ENCODE measurements around the gene NARF. TPM values are rescaled to one million over a fixed set of nuclear protein-coding genes. Genes with fewer than 3 reads are reported as not detected.

NARF gene
- total RNA-seq, 6 experiments from 2014 or later, result 9.3 to 48.6 (median 21.8) TPM

DNA sequence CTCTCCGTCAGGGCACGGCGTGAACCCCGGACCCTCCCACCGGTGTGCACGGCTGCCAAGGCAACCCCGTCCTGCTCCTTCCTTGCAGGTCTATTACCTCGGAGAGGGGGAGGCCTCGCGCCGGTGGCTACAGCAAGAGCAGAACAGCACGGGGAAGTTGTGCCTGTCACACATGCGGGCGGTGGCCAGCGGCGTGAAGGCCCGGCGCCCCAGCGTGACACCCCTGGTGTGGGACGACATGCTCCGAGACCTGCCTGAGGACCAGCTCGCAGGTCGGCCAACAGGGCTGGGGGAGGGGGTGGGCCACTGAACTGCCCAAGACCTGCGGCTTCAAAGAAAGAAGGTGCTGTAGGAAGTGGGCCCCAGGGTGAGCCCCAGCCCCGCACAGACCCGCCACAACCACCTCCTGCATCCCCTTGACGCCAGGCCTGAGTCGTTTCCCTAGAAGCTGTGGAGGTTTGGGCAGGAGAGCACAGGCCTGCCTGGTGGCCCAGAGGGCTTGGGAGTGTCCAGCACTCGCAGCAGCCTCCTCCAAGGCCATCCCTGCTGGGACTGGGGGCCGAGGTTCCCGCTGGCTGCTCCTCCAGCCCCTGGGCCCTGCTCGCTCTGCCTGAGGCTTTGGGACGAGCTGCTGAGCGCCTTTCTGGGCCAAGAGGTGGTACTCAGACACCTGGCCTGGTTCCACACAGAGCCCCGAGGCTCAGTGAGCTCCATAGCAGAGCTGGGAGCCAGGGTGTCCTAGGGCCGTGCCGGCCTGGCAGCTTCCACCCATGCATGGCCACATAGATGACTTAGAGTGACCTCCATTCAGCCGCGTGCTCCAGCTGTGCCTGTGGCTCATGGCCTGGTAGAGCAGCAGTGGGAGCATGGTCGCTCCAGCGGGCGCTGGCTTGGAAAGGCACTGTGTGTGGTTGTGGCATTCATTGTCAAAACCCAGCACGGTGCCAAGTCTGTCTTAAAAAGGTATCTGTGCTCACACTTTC is 22.6 kb upstream of the NARF start:
- no peak overlapping the region for H3K27ac ChIP-seq
- ATAC-seq (peak; percentile 7 to 45 (median 23)), DNase-seq (peak; percentile 37 to 62 (median 54))
- no peak for TF ChIP-seq POLR2A (IDR thresholded peaks at IDR 0.05)
- TF ChIP-seq, protein P1, sequence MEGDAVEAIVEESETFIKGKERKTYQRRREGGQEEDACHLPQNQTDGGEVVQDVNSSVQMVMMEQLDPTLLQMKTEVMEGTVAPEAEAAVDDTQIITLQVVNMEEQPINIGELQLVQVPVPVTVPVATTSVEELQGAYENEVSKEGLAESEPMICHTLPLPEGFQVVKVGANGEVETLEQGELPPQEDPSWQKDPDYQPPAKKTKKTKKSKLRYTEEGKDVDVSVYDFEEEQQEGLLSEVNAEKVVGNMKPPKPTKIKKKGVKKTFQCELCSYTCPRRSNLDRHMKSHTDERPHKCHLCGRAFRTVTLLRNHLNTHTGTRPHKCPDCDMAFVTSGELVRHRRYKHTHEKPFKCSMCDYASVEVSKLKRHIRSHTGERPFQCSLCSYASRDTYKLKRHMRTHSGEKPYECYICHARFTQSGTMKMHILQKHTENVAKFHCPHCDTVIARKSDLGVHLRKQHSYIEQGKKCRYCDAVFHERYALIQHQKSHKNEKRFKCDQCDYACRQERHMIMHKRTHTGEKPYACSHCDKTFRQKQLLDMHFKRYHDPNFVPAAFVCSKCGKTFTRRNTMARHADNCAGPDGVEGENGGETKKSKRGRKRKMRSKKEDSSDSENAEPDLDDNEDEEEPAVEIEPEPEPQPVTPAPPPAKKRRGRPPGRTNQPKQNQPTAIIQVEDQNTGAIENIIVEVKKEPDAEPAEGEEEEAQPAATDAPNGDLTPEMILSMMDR (IDR thresholded peaks at IDR 0.05), result no peak
- no peaks in the 10 kb centered on the region for H3K9me3 ChIP-seq
- H3K4me3 ChIP-seq, result no peak overlapping the region
- no peaks in the 10 kb centered on the region for H3K36me3 ChIP-seq
- peaks cover 0 to 3% (median 0%) of the 10 kb centered on the region in 4 donors for H3K4me1 ChIP-seq
- intact Hi-C loops (cut with DNase I), result no loop called here
- WGBS (ENCODE audit: insufficient coverage, low coverage, low lambda C conversion rate, missing lambda C conversion rate), result no CpG with 5 or more reads among the region's 43 CpGs
- no peaks in the 10 kb centered on the region for H3K27me3 ChIP-seq

DNA sequence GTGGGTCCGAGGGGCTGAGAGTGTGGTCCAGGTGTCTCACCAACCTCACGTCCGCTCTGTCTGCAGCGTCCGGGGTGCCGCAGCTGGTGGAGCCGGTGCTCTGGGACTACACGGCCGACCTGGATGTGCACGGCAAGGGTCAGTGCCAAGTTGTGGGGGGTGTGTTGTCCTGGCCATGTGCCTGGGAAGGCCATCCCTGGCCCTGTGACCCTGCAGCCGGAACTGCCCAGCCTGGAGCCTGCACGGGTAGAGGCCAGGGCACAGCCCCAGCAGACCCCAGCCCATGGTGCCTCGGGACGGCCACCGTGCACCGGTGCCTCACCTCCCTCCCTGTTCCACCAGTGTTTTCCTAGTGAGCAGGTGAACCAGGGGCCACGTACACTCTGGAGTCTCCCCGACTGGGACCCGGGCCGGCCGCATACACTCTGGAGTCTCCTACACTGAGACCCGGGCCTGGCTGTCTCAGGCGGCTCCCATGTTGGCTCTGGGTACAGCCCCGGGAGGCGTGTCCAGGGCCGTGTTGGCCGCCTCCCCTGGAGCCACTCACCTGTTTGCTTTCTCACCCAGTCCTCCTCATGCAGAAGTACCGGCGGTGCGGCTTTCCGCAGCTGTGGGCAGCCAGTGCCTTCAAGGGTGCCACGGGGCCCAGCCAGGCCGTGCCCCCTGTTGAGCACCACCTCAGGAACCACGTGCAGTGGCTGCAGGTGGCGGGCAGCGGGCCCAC is 21.8 kb upstream of the NARF start:
- Histone ChIP-seq H3K27ac (no peak overlapping the region), H3K27me3 (no peaks in the 10 kb centered on the region), H3K4me3 (no peak overlapping the region), H3K9me3 (no peaks in the 10 kb centered on the region), H3K4me1 (peaks cover 0 to 3% (median 0%) of the 10 kb centered on the region in 4 donors), H3K36me3 (no peaks in the 10 kb centered on the region)
- peak; percentile 54 to 78 (median 63) for ATAC-seq
- intact Hi-C loops (cut with DNase I), result no loop called here
- DNase-seq, result peak; percentile 57 to 85 (median 59)
- TF ChIP-seq, protein P1 (IDR thresholded peaks at IDR 0.05), result no peak
- TF ChIP-seq POLR2A (IDR thresholded peaks at IDR 0.05), result no peak
- 19% methylated on average over 9 of the region's 36 CpGs for WGBS (ENCODE audit: insufficient coverage, low coverage, low lambda C conversion rate, missing lambda C conversion rate)

DNA sequence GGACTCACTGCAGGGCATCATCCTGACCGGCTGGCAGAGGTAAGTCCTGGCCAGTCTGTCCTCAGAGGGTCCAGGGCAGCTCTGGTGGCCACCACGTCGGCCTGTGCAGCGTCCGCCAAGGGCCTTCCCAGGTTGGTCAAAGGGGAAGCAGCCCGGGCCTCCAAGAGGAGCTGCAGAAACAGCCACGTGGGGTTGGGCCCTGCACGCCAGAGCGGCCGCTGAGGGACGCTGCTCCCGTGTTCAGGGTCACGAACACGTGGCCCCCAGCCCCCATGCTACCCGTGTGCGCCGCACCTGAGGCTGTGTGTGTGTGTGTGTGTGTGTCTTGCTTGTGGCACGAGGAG is 21.2 kb upstream of the NARF start:
- H3K27ac ChIP-seq, result no peak overlapping the region
- DNase-seq (no peak), ATAC-seq (no peak)

More for the DNA sequence above, 21.2 kb upstream of the NARF start:
- 92% methylated on average over 2 of the region's 18 CpGs for WGBS (ENCODE audit: insufficient coverage, low coverage, low lambda C conversion rate, missing lambda C conversion rate)
- H3K36me3 ChIP-seq, result peaks cover 0 to 2% (median 0%) of the 10 kb centered on the region in 4 donors
- TF ChIP-seq, protein P1 (IDR thresholded peaks at IDR 0.05), result no peak
- TF ChIP-seq POLR2A (IDR thresholded peaks at IDR 0.05), result no peak
- intact Hi-C loops (cut with DNase I), result no loop called here
- H3K9me3 ChIP-seq, result no peaks in the 10 kb centered on the region
- H3K27me3 ChIP-seq, result no peaks in the 10 kb centered on the region
- H3K4me3 ChIP-seq, result no peak overlapping the region
- peaks cover 0 to 3% (median 0%) of the 10 kb centered on the region in 4 donors for H3K4me1 ChIP-seq
